ENCODE results near the gene GNAI3.
"Not testable (repeated sequence)": the region's sequence is repeated elsewhere in the genome, so short reads cannot be mapped to it uniquely, and the experiment has no call there.

GNAI3 gene

GRCh38 chr1:109639841-109640184 lies 91.4 kb downstream of the GNAI3 start:
- no peak for DNase-seq

GRCh38 chr1:109640285-109640865 lies 92.0 kb downstream of the GNAI3 start:
- peak; percentile 77 for DNase-seq

GRCh38 chr1:109641078-109641740 lies 92.8 kb downstream of the GNAI3 start:
- no peak for DNase-seq

- no peak for DNase-seq
These were observed 93.4 kb downstream of the GNAI3 start for GRCh38 chr1:109641861-109642260.

GRCh38 chr1:109642626-109643025 lies 94.2 kb downstream of the GNAI3 start:
- DNase-seq, result no peak

- DNase-seq, result peak; percentile 59
These were observed 95.2 kb downstream of the GNAI3 start for GRCh38 chr1:109643385-109644230.

- DNase-seq, result no peak
These were observed 96.3 kb downstream of the GNAI3 start for GRCh38 chr1:109644670-109645069.

- peak; percentile 27 for DNase-seq
These were observed 101.1 kb downstream of the GNAI3 start for GRCh38 chr1:109649491-109649914.

- no peak for DNase-seq
These were observed 102.2 kb downstream of the GNAI3 start for GRCh38 chr1:109650609-109651008.

GRCh38 chr1:109652402-109652801 lies 104.0 kb downstream of the GNAI3 start:
- no peak for DNase-seq

- DNase-seq, result no peak
These were observed 104.9 kb downstream of the GNAI3 start for GRCh38 chr1:109653306-109653705.

- DNase-seq, result no peak
These were observed 106.1 kb downstream of the GNAI3 start for GRCh38 chr1:109654519-109654918.

GRCh38 chr1:109655615-109656519 lies 107.5 kb downstream of the GNAI3 start, which contains the start of gene GSTM4:
Gene GSTM4 (plus strand): TSS chr1:109656099. CDS start chr1:109656390, 291 bp downstream.
- DNase-seq, result no peak

GRCh38 chr1:109657395-109657794 lies 109.0 kb downstream of the GNAI3 start:
- no peak for DNase-seq

- DNase-seq, result no peak
These were observed 109.6 kb downstream of the GNAI3 start for GRCh38 chr1:109657970-109658369.

- no peak for DNase-seq
These were observed 110.2 kb downstream of the GNAI3 start for GRCh38 chr1:109658533-109659042.

- DNase-seq, result no peak
These were observed 110.7 kb downstream of the GNAI3 start for GRCh38 chr1:109659145-109659544.

- peak; percentile 18 for DNase-seq
These were observed 111.7 kb downstream of the GNAI3 start for GRCh38 chr1:109659997-109660690.

GRCh38 chr1:109660691-109661026 lies 112.2 kb downstream of the GNAI3 start:
- not testable (repeated sequence) for DNase-seq

GRCh38 chr1:109661391-109661790 lies 113.0 kb downstream of the GNAI3 start:
- DNase-seq, result no peak

GRCh38 chr1:109664671-109665070 lies 116.3 kb downstream of the GNAI3 start:
- no peak for DNase-seq

Measured in NCI-H1694 (cell line).